ENCODE measurements around the gene CA6.
"Not testable (repeated sequence)": the region's sequence is repeated elsewhere in the genome, so short reads cannot be mapped to it uniquely, and the experiment has no call there.

CA6 gene

DNA sequence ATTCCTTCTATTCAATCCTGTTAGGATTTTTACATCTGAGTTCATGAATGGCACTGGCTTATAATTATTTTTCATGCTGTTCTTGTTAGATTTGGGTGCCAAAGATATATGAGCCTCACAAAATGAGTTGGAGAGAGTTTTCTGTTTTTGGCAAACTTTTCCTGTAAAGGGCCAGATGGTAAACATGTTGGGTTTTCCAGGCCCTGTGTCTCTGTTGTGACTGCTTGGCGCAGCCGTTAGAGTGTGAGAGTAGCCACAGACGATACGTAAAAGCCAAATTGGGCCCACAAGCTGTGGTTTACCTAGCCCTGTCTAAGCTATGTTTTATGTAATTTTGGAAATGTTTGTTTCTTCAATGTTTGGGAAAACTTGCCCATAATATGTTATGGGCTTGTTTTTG lies 15.6 kb upstream of the CA6 start:
- no peak for DNase-seq

- not testable (repeated sequence) for DNase-seq
These were observed 8.6 kb upstream of the CA6 start for GRCh38 chr1:8937051-8937450.

DNA sequence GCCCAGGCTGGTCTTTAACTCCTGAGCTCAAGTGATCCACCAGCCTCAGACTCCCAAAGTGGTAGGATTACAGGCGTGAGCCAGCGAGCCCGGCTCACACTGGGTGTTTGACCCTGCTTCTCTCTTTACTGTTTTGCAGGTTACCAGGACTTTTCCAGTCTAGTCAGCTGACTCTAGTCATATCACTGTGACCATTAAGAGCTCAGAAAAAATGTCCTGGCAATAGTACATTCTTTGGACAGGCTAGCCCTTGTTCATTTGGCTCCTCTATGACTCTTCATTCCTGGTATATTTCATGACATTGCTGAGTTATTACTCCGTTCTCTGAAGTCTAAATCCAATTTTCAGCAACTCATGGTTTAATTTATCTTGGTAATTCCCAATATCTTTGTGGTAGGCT lies 8.0 kb upstream of the CA6 start:
- DNase-seq = no peak

- DNase-seq = no peak
These were observed 7.3 kb upstream of the CA6 start for GRCh38 chr1:8938232-8938999.

DNA sequence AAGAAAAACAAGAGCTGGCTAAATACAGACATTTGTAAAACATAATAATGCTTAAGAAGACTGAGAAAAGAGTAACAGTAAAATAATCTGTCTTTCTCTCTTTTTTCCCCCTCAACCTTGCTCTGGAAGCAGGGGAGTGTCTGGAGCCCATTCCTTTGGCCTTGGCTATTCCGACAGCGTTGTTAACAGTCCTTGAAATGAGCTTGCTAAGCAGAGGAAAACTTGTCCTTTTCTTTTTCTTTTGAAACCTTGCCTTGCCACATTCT lies 6.7 kb upstream of the CA6 start:
- DNase-seq = no peak

GRCh38 chr1:8939362-8939995 lies 6.2 kb upstream of the CA6 start:
- no peak for DNase-seq

DNA sequence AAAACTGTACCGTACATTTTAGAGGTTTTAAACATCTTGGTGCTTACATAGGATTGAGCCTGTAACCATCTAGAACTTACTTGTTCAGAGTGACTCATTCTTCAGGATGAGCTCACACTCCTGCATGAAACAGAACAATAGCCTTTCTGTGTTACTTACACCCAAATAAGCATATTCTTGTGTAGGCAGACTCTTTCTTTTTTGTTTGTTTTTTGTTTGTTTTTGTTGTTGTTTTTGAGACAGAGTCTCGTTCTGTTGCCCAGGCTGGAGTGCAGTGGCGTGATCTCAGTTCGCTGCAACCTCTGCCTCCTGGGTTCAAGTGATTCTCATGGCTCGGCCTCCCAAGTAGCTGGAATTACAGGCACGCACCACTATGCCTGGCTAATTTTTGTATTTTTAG lies 3.8 kb upstream of the CA6 start:
- no peak for DNase-seq

DNA sequence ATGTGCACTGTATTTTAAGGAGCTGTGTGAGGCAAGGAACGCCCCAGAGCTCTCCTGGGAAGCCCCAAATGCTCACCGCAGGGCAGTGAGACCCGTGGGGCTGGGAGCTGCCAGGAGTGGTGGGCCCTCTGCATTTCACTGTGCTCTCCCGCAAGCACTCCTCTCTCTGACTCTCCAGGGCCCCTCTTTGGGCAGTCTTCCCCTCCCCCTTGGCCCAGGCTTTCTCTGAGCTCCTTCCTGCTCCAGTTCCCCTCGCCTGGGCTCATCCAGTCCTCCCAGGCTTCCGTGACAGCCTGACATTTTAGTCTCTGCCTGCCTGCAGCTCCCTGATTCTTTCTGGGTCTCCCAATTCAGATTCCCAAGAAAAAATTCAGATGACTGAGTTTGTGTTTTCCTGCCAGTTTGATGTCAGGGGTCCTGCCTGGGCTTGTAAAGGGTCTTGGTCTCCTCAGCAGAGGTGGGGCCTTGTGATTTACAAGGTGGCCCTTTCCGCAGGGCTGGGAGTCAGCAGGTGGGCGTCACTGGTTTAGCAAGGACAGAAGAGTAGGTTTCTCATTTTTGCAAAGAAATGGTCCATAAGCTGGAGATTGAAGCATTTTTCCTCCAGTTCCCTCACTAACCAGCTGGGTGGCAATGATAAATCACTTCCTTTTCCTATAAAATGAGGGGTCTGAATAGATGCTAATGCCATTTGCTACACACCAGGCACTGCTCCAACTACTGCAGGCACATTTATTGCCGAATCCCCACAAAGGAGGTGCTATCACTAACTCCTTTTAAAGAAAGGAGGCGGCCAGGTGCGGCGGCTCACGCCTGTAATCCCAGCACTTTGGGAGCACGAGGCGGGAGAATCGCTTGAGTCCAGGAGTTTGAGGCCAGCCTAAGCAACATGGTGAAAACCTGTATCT lies 1.9 kb upstream of the CA6 start:
- no peak for DNase-seq

DNA sequence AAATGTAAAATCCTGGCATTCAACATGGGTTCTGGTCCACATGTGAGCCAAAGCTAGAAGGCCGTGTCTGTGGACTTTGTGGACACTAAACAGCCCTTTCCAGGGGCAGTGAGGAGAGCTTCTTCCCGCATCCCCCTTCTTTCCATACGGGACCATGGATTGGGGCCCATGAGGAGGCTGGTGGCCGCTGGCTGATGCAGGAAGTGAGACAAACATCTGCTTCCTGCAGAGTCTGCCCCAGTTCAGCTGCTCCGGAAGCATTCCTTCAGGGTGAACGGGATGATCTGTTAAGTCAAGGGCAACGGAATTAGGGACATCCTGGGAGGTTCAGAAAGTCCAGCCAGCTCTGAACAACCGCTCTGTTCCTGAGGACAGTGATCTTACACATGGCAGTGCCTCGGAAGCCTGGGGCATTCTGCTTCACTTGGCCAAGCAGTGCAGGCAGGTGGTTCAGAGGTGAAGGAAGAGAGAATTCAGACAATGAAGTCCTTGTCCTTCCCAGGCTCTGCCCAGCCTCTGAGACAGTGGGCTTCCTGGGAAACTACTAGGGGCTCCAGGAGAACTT lies 1.5 kb downstream of the CA6 start:
- DNase-seq = peak; percentile 34

DNA sequence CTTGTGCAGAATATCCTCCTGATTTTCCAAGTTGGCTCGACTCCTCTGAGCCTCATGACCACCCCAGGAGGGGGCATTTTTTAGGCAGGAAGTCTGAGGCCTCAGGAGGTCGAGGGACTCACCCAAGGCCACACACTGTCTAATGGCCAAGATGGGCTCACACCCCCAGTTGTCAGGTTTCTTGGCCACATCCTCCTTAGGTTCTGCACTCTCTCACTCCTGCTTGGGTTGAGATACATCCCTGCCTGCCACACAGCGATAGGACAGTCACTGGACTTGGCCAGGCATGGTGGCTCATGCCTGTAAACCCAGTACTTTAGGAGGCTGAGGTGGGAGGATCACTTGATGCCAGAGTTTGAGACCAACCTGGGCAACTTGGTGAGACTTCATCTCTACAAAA lies 4.6 kb downstream of the CA6 start:
- no peak for DNase-seq

GRCh38 chr1:8951231-8951630 lies 5.6 kb downstream of the CA6 start:
- DNase-seq = no peak

DNA sequence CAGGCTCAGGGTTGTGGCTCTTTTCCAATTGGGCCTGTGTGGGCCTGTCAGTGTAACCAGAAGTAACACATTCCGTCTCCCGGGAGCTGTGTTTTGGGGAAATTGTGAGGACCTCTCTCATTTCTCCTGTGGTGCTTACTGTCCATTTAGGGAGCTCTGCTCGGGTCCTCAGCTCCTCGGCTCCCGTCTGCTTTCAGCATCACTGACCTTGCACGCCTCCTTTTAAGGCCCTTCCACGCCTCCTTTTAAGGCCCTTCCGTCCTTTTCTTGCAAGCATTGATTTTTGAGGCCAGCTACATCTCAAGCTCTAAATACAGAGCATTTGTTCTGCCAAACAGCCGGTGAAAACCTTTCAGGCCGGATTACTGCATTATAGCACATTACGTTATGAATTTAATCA lies 9.7 kb downstream of the CA6 start:
- DNase-seq = no peak

DNA sequence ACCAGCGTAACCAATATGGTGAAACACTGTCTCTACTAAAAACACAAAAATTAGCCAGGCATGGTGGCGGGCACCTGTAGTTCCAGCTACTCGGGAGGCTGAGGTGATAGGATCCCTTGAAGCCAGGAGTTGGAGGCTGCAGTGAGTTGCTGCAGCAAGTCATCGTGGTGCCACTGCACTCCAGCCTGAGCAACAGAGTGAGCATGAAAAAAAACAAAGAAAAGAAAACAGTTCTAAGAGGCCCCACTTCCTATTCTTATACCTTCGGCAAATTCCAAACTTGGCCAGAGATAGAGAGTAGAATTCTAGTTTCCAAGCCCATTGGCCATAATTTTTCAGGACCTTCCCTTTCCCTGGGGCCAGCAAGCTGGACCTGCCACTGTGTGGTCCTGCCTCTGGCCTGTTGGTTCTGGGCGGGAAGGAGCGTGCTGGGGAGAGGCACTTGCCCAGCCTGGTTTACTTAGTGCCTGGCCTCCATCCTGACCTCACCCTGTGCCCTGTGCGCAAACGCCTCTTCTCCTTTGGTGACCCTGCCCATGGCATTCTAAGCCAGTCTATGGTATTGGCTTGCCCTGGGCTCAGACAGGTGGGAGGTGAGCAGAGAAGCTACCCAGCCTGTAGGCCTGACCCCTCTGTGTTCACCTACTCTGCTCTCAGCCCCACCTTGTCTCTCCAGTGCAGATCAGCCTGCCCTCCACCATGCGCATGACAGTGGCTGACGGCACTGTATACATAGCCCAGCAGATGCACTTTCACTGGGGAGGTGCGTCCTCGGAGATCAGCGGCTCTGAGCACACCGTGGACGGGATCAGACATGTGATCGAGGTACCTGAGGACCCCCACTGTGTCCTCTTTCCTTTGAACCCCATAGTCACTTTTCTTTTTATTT lies 11.0 kb downstream of the CA6 start:
- DNase-seq = no peak

DNA sequence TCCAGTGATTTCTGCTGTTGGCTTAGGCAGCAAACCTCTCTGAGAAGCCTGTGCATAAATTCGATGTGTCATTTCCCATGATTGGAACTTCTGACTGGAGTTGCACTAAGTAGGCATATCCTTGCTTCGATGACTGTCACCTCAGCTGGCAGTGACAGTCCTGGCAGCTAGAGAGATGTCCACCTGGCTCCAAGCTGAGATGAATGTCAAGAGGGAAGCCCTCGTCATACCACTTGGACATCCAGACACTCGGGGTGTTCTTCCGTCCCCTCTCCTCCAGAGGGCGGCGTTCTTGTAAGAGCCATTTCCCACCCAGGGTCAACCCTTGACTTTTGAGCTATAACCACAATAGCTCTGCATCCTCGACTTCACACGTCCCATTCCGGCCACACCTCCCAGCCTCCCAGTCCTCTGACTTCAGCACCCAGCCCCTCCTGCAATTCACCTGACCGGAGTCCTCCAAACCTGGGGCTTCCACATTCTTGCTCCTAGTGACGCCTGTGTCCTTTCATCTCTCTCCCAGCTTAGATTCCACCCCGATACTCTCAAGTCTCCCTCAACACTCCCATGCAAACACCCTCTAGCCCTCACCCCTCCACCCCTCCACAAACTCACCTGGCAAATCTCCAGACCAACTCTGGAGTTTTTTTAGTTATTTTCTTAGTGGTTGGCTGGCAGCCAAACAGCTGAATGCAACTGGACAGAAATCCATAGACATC lies 17.3 kb downstream of the CA6 start:
- DNase-seq = peak; percentile 46

DNA sequence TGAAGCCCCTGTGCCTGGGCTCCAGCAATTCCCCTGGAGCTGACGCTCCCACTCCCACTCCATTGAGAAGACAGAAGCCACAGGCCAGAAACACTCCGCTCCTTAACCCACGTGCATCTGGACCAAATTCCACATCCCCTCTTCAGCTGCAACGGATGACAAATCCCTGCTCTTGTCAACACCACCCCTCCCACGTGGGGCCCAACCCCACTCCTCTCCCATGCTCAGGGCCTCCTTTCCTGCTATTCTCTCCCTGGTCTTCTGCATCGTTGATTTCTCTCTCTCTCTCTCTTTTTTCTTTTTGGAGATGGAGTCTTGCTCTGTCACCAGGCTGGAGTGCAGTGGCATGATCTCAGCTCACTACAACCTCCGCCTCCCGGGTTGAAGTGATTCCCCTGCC lies 18.3 kb downstream of the CA6 start:
- no peak for DNase-seq

DNA sequence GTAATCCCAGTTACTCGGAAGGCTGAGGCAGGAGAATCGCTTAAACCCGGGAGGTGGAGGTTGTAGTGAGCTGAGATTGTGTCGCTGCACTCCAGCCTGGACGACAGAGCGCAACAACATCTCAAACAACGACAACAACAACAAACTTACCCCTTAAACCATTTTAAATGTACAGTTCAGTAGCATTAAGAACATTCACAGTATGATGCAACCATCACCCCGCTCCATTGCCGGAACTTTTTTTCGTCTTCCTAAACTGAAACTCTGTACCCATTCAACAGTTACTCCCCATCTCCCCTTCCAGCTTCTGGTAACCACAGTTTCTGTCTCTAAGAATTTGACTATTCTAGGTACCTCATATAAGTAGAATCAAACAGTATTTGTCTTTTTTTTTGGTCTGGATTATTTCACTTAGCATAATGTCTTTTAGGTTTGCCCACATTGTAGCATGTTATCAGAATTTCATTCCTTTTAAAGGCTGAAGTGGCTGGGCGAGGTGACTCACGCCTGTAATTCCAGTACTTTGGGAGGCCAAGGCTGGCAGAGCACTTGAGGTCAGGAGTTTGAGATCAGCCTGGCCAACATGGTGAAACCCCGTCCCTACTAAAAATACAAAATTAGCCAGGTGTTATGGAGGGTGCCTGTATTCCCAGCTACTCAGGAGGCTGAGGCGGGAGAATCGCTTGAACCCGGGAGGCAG lies 19.6 kb downstream of the CA6 start:
- DNase-seq = no peak

DNA sequence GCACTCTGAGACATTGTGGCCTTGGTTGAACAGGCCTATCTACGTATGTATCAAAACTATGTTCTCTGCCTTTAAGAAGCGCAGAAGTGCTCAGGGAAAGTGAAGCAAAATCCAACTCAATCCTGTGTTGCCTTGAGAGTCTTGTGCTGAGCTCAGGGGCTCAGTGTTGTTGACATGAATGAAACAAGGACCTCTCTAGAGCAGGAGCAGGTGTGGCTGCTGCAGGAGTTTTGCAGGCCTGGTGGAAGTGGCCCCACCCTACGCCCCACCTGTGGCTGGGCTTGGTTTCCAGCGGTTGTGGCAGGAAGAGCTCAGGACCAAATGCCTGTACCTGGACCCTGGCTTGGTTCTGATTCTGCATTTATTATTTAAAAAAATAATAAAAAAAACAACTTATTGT lies 20.9 kb downstream of the CA6 start:
- no peak for DNase-seq

- DNase-seq = not testable (repeated sequence)
These were observed 23.2 kb downstream of the CA6 start for GRCh38 chr1:8968902-8969301.

GRCh38 chr1:8969937-8970336 lies 24.3 kb downstream of the CA6 start:
- DNase-seq = peak; percentile 36

- DNase-seq = peak; percentile 60
These were observed 25.2 kb downstream of the CA6 start for GRCh38 chr1:8970870-8971337.

DNA sequence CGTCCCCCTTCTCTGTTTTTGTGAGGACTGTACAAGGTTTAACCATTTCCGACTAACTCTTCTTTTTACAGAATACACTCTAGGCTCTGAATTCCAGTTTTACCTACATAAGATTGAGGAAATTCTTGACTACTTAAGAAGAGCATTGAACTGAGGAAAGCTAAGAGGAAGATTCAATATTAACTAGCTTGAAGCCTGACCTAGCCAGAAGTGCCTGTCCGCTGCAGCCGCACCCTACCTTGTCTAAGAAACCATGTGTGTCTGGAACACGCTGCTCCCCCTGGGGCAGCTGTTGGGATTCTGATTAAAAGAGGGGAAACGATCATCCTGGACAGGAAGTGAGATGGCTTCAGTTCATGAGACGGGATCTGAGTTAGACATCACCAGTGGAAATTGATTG lies 28.9 kb downstream of the CA6 start:
- DNase-seq = no peak

All from activated T-cell treated with anti-CD3 and anti-CD28 coated beads, Interleukin-2, amount 50 U/mL, for 1 hour (primary cell).